Hepatic stellate cell (primary cell): ENCODE data around the gene EGFR.

Experiments used
- DNase-seq: peaks from one replicate; pipeline ENCODE4 v3.0.0; 2011; ENCODE audit warnings: low spot score

Gene EGFR

DNA sequence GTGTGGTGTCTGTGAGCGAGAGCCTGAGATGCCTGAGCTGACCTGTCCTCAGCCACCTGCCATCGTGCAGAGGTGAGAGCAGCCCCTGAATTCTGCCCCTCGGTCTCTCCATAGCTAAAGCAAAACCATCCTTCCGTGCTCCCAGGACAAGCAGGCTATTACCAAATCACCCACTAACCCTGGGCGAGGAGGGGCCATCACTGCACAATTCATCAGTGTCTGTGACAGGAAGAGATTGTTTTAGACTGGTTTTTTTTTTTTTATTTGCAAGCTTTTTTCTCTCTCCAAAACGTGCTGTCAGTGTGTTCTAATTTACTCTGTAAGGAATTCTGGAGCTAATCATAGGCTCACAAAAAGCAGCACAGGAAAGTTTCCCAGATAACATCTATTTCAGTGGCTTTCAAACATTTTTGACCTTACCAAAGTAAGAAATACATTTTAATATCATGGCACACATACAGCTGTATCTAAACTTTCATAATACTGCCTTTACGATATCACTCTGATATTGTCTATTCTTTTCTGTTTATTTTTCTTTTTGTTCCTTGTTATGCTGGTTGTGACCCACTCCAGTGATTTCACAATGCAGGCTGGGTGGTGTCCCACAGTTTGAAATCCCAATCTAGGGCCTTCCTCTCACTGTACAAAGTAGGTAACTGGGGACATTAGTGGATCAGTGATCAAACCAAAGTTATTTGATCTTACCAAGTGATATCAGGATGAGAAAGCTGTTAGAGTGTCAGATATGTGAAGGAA lies 62.8 kb downstream of the EGFR start:
- DNase-seq = peak; percentile 55

GRCh38 chr7:55082228-55082603 lies 63.4 kb downstream of the EGFR start:
- no peak for DNase-seq

- DNase-seq = no peak
Measured at GRCh38 chr7:55083206-55083605, 64.4 kb downstream of the EGFR start.

DNA sequence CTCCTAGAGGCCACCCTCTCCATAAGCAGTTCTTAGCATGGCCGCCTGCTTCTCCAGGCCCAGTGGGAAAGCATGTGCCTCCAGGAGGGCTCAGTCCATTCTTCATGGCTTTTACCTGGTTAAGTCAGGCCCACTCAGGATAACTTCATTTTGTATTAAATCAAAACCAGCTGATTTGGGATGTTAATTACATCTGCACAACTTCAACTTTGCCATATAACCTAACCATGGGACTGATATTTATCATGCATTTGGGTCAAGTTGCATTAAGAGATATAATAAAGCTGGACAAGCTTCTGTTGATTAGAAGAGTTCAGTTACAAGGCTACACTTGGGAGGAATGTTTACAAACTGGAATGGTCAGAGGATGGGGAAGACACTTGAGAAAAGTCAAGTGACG lies 65.5 kb downstream of the EGFR start:
- no peak for DNase-seq

- no peak for DNase-seq
Measured at GRCh38 chr7:55085511-55086412, 66.9 kb downstream of the EGFR start.

- peak; percentile 87 for DNase-seq
Measured at GRCh38 chr7:55086413-55087201, 67.8 kb downstream of the EGFR start.

- DNase-seq = no peak
Measured at GRCh38 chr7:55087521-55087961, 68.7 kb downstream of the EGFR start.

DNA sequence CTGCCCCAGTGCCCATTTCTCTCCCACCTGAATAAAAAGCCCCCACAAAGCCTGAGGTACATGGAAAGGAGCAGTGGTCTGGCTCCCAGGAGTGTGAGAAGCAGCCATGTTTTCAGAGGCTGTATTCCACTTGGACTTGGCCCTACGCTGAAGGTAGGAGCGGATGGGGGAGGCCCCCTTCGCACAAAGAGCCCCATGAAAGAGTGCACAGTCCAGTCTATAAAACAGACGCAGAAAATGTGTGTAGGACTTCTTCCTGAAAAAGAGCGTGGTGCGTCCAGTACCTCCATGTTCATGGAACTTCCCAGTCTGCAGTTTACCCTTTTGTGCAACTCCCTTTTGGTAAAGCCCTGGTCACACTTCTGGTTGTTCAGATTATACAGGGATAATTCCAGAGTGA lies 69.3 kb downstream of the EGFR start:
- DNase-seq = no peak

DNA sequence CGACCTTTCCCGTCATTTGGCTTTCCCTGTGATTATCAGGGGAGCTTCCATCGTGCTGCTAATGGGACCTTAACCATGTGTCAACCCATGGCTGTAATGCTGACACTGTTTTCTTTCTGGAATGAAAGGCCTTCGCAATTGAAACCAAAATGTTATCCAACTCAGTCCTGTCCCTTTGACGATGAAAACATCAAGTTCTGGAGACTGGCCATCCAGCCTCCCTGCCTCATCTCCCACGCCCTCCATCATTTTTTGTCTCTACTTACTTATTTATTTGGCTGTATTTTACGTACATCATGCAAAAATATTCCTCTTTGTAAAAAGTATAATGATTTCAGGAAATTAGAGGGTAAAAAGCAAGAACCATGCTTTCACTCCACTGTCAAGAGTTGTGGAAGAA lies 69.8 kb downstream of the EGFR start:
- no peak for DNase-seq

GRCh38 chr7:55092186-55092974 lies 73.6 kb downstream of the EGFR start:
- DNase-seq = no peak

DNA sequence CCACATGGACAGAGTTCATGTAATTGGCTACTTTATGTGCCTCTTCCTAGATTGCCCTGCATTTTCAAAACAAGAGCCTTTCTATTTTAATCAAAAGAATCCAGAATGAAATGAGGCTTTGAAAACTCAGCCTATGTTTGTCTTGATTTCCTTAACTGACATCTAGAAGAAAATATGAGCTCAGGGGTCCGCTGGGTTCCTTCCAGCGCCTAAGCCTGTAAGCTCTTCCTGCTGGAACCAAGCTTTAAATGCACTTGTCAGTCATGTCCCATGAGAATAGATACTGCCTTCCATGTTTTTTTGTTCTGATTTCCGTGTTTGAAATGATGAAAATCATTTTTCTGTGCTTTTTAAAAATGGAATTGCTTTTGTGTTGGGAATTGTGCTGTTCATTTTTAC lies 74.2 kb downstream of the EGFR start:
- no peak for DNase-seq

GRCh38 chr7:55093674-55094073 lies 74.9 kb downstream of the EGFR start:
- no peak for DNase-seq

- DNase-seq = no peak
Measured at GRCh38 chr7:55094092-55094690, 75.4 kb downstream of the EGFR start.

GRCh38 chr7:55095672-55096071 lies 76.9 kb downstream of the EGFR start:
- DNase-seq = no peak

GRCh38 chr7:55096323-55096722 lies 77.5 kb downstream of the EGFR start:
- DNase-seq = no peak

DNA sequence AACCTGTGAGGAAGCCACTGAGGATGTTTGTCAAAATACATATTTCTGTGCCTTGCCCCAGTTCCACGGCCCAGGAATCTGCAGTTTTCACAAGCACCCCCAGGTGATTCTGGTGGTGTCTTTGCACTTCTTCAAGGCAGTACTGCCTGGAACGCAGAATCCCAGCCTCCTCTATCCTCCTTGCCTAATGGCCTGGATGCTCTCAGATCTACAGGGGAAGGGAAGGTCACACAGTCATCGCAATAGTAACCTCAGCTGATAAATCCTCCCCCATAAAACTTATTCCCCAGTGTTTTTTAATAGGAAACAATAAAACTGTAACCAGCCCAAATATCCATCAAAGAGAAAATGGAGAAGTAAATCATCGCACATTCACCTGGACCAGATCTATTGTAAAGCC lies 78.3 kb downstream of the EGFR start:
- no peak for DNase-seq

DNA sequence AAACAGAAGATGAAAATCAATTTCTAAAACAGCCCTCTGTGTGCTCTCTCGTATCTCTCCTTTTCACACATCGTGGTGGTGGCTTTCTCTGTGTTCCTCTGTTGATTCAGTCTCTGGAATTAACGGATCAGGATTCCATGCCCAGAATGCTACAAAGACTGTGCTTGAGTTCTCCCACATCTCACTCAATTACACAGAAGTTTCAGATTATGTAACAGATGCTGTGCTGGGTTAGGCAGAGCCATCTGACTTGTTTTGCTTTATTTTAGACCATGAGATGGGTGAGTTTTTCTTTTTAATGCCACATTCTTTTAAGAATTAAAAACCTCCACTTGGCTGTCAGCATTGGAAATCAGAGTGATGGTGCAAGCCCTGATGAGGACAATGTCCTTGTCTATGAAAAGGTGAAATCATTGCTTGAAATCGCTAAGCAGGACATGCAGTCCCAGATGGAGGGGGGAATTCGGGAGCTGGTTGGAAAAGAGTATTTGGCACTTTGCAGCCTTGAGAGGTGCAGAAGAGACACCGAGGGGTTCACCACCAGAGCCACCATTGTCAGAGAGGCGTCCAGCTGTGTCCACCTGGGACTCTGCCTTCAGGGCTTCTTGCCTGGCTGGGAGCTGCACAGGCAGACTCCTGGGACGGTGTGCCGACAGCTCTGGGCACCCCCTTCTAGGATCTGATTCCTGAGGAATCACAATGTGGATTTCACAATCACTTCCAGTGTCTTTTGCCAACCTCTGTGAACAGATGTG lies 80.4 kb downstream of the EGFR start:
- DNase-seq = no peak

GRCh38 chr7:55099821-55100543 lies 81.2 kb downstream of the EGFR start:
- DNase-seq = no peak

DNA sequence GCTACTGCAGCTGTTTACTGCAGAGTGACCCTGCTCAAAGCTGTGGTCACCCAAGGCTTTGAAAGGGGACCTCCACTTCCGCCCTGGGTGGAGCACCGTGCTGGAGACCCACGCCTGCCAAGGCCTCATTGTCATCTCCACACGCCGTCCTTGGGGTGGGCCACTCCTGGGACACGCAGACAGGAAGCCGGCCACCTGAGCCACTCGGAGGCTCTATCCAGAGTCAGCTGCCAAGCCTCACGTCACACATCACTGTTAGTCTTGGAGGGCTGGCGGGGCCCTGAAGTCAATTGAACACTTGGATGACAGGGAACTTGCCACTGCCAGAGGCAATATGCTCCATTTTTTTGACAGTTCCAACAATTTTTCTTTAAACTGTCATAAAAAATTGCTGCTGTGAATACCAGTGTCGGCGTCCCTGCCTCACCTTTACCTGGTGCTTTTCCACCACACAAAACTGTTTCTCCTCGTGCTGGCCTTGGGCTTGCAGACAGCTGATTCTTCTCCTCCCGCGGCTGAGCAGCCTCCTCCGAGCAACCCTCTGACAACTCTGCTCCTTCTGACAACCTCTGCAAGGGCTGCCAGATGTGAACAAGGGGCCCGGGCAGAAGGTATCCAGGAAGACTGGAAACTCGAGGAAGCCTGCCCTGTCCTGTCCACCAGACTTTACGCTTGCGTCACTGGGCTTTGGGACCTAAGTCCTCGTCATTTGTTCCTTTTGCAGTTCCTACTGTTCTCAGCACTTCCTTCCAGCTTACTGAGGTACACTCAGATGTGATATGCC lies 81.9 kb downstream of the EGFR start:
- no peak for DNase-seq
